Astrocyte of the cerebellum (primary cell): ENCODE measurements around the gene ANKRD34B.

ENCODE experiments used
- DNase-seq: peaks from one replicate; pipeline ENCODE4 v3.0.0-alpha.2; 2011; ENCODE audit warnings: low read depth
- H3K4me3 ChIP-seq: 2 replicates; pipeline ENCODE4 v1.5.1; 2011; ENCODE audit warnings: mild to moderate bottlenecking, low read depth, low read length, moderate library complexity
- in situ Hi-C: cut with HindIII; loops from 2 replicates; pipeline ENCODE4 v1.10.0; 2017; ENCODE audit warnings: low sequenced_read_pairs
- TF ChIP-seq, protein P1 (sequence below): IDR thresholded peaks from 2 replicates; pipeline ENCODE4 v1.5.1; 2012; ENCODE audit warnings: low read length, low read depth, moderate library complexity, mild to moderate bottlenecking; ENCODE audit errors: missing control alignments

Gene ANKRD34B

DNA sequence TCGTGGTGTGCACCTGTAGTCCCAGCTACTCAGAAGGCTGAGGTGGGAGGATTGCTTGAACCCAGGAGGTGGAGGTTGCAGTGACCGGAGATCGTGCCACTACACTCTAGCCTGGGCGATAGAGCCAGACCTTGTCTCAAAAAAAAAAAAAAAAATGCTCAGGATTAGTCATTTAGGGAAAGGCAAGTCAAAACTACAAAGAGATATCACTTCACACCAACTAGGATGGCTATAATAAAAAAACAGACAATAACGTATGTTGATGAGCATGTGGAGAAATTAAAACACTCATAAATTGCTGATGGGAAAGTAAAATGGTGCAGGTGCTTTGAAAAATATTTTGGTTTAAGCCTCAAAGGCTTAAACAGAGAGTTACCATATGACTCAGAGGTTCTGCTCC lies 6.3 kb upstream of the ANKRD34B start:
- TF ChIP-seq, protein P1, sequence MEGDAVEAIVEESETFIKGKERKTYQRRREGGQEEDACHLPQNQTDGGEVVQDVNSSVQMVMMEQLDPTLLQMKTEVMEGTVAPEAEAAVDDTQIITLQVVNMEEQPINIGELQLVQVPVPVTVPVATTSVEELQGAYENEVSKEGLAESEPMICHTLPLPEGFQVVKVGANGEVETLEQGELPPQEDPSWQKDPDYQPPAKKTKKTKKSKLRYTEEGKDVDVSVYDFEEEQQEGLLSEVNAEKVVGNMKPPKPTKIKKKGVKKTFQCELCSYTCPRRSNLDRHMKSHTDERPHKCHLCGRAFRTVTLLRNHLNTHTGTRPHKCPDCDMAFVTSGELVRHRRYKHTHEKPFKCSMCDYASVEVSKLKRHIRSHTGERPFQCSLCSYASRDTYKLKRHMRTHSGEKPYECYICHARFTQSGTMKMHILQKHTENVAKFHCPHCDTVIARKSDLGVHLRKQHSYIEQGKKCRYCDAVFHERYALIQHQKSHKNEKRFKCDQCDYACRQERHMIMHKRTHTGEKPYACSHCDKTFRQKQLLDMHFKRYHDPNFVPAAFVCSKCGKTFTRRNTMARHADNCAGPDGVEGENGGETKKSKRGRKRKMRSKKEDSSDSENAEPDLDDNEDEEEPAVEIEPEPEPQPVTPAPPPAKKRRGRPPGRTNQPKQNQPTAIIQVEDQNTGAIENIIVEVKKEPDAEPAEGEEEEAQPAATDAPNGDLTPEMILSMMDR, result no peak
- H3K4me3 ChIP-seq, result no peak overlapping the region
- in situ Hi-C loops, result no loop called here
- no peak for DNase-seq

DNA sequence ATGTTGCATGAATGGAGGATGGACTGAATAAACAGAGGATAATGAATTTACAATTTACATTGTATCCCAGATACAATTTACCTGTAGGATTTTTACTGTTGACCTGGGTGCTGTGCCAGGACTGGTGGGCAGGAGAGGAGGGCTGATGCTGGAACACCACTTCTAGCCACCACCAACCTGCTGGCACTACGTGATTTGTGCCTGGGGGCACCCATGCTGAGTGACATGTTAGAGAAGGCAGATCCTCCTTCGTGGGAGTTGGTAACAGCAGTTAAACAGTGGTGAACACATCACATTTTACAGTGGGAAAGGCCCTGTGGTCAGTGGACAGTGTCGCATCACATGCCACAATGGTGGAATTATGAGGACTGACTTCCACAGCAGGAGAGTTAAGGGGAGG lies 3.0 kb upstream of the ANKRD34B start:
- TF ChIP-seq, protein P1, result no peak
- no peak for DNase-seq
- in situ Hi-C loops, result no loop called here
- H3K4me3 ChIP-seq, result no peak overlapping the region

DNA sequence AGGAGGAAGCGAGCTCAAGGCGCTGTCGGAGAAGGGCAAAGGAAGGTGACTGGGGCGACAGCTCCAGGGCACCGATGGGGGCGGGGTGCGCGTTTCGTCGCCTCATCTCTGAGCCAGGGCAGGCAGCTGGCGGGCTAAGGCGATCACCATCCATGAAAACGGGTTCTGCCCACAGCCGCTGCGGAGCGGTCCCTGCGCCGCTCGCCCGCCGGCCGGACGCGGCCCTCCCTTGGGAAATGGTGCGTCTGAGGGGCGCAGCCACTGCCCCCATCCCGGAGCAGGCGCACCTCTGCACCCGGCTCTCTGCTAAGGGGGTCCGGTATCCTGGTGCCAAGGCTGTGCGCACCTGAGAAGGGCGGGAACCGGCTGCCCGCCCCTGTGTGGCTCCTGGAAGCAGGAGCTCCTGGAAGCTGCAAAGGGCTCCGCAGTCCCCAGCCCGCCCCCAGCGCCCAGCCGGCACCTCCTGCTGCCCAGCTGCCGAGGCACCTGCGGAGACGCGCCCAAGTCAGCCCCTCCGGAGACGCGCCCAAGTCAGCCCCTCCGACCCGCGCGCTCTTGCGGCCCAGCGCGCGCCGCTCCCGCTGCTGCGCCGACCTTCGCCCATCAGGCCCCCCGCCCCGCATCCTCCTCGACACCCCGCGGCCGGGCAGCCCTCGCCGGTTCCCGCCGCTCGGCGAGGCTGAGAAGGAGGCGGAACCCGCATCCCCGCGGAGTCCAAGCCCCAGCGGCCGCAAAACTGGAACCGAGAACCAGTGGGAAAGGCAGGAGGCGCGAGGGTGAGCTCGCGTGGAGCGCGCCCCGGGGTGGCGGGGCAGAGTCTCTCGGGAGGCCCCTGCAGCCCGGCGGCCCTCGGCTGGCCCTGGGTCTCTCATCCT lies 757 bp downstream of the ANKRD34B start:
- peak overlapping the region; percentile 39 for H3K4me3 ChIP-seq
- in situ Hi-C loops, result no loop called here

DNA sequence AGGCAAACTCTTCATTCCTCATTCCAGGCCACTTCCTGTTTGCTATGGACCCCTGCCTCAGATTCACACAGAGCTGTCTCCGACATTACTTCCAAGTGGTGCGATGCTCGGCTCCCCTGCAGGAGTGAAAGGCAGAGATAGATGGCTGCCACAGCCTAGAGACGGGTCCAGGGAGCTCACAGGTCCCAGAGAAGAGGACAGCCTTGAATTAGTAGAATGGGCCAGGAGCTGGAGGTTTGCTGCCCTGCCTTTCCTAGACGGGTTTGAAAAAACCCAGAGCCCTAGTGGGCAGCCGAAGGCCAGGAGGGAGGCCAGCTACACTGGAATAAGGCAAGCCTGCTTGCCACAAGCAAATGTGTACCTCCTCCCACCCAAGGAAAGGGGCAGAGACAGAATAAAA lies 1.8 kb downstream of the ANKRD34B start:
- H3K4me3 ChIP-seq, result no peak overlapping the region
- no peak for DNase-seq
- TF ChIP-seq, protein P1, result no peak
- in situ Hi-C loops, result no loop called here

More for the DNA sequence above, 757 bp downstream of the ANKRD34B start:
- DNase-seq, result no peak
- TF ChIP-seq, protein P1, result no peak

DNA sequence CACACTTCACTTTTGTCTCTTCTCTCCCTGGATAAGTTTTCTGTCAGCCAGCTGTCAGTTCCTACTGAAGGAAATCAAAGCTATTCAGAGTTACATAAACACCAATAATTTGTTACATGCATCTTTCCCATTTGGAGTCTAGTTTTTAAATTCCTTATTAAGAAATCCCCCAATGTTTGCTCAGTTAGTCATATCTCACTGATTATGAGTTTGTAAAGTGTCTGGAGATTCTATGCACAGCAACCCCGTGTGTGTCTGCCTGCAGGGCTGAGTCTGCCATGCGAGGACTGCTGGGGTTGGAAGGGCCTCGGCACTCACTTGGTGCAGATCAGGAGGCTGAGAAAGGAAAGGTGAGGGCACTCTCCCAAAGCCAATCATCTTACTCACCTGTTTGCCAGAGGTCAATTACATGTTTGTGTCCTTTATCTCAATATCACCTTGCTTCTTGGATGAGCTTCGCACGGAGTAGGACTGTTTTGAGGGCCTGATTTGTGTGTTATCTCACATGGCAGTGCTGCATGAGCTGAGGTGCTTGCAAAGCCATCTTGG lies 3.3 kb downstream of the ANKRD34B start:
- no peak overlapping the region for H3K4me3 ChIP-seq
- in situ Hi-C loops, result no loop called here
- TF ChIP-seq, protein P1, result no peak
- DNase-seq, result no peak

DNA sequence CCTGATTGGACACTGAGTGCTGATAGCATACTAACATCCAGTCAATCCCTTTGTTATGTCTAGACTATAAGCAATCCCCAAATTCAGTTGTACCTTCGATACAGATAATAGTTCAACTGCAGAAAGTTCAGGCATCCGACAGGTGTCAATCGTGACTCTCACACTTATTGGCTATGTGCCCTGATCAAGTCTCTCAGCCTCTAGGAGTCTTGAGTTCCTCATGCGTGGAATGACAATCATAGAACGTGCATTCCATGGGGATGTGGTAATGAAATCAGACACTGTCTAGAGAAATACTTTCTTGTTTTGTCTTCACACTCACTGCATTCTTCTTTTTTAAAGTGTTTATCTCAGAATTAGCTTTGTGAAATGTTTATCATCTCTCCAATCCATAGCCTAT lies 4.8 kb downstream of the ANKRD34B start:
- DNase-seq, result no peak

More for the DNA sequence above, 4.8 kb downstream of the ANKRD34B start:
- H3K4me3 ChIP-seq, result no peak overlapping the region
- in situ Hi-C loops, result no loop called here
- TF ChIP-seq, protein P1, result no peak
